Fibroblast of lung (primary cell): ENCODE results near the gene JUNB.

Experiments used
- EZH2 ChIP-seq: IDR thresholded peaks from 2 replicates; pipeline ENCODE4 v1.5.1; 2012; ENCODE audit warnings: low read length, control low read depth, mild to moderate bottlenecking; ENCODE audit errors: missing control alignments
- TF ChIP-seq, protein P1 (sequence below), 2 donors: IDR thresholded peaks in 1 of 2; conservative IDR thresholded peaks in 1 of 2; 1 replicate in 1 of 2; 2 replicates in 1 of 2; pipeline ENCODE4 v1.5.1; 2011 to 2012; ENCODE audit warnings: low read length in 2 of 2, control low read depth in 1 of 2, inconsistent platforms in 1 of 2, low read depth in 1 of 2, mild to moderate bottlenecking in 1 of 2

DNA sequence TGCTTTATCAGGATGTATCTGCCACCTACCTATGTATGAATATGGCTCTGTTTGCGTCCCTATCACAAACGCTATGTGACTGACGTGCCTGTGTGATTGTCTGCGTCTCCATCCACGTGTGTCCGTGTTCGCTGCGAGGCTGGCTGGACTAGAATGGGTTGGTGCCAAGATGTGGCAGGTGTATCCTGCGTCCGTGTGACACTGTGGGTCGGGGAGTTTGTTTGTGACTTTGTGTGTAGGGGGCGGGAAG lies 9.2 kb upstream of the JUNB start:
- TF ChIP-seq, protein P1, sequence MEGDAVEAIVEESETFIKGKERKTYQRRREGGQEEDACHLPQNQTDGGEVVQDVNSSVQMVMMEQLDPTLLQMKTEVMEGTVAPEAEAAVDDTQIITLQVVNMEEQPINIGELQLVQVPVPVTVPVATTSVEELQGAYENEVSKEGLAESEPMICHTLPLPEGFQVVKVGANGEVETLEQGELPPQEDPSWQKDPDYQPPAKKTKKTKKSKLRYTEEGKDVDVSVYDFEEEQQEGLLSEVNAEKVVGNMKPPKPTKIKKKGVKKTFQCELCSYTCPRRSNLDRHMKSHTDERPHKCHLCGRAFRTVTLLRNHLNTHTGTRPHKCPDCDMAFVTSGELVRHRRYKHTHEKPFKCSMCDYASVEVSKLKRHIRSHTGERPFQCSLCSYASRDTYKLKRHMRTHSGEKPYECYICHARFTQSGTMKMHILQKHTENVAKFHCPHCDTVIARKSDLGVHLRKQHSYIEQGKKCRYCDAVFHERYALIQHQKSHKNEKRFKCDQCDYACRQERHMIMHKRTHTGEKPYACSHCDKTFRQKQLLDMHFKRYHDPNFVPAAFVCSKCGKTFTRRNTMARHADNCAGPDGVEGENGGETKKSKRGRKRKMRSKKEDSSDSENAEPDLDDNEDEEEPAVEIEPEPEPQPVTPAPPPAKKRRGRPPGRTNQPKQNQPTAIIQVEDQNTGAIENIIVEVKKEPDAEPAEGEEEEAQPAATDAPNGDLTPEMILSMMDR (conservative IDR thresholded peaks at IDR 0.05 in 1 of 2, IDR thresholded peaks at IDR 0.05 in 1 of 2; ENCODE audit: low read depth in 1 of 2, low read length in 2 of 2): no peak
- no peak for TF ChIP-seq EZH2
